SJSA1 (cell line): Measurements from ENCODE around the gene OGFRL1. TPM values are rescaled to one million over a fixed set of nuclear protein-coding genes. Genes with fewer than 3 reads are reported as not detected.
A peak's percentile ranks its signal among the peaks of the same experiment; 100 is the strongest.

Source experiments
- DNase-seq, 2 experiments: peaks; one replicate each; pipeline ENCODE4 v3.0.0-alpha.2; 2015 to 2020; ENCODE audit warnings: low spot score in 2 of 2, low read depth in 1 of 2
- H3K27ac ChIP-seq: fragments of 250-450 bp; sonication (Bioruptor Pico); 2 replicates; pipeline ENCODE4 v1.5.1; 2020; ENCODE audit warnings: mild to moderate bottlenecking, moderate library complexity
- H3K27me3 ChIP-seq: fragments of 250-450 bp; sonication (Bioruptor Pico); replicated peaks from 2 replicates; pipeline ENCODE4 v1.5.1; 2020; ENCODE audit warnings: mild to moderate bottlenecking, moderate library complexity
- H3K36me3 ChIP-seq: fragments of 250-450 bp; sonication (Bioruptor Pico); 2 replicates; pipeline ENCODE4 v1.5.1; 2020; ENCODE audit warnings: mild to moderate bottlenecking
- H3K4me1 ChIP-seq: fragments of 250-450 bp; sonication (Bioruptor Pico); replicated peaks from 2 replicates; pipeline ENCODE4 v1.6.1; 2021; ENCODE audit warnings: mild to moderate bottlenecking
- H3K4me3 ChIP-seq: fragments of 250-450 bp; sonication (Bioruptor Pico); 2 replicates; pipeline ENCODE4 v1.5.1; 2020; ENCODE audit warnings: mild to moderate bottlenecking
- H3K9me3 ChIP-seq: fragments of 250-450 bp; sonication (Bioruptor Pico); replicated peaks from 2 replicates; pipeline ENCODE4 v1.5.1; 2020; ENCODE audit warnings: mild to moderate bottlenecking
- total RNA-seq: library from RNA; depleted of rRNA; stranded (reverse); fragments of >200 nt; shearing (Covaris generic); gene quantifications from 2 replicates; pipeline ENCODE4 v1.2.3, GENCODE V29; 2014; rRNA removed

Gene OGFRL1
- 21.9 and 32.1 TPM in 2 replicates for total RNA-seq

DNA sequence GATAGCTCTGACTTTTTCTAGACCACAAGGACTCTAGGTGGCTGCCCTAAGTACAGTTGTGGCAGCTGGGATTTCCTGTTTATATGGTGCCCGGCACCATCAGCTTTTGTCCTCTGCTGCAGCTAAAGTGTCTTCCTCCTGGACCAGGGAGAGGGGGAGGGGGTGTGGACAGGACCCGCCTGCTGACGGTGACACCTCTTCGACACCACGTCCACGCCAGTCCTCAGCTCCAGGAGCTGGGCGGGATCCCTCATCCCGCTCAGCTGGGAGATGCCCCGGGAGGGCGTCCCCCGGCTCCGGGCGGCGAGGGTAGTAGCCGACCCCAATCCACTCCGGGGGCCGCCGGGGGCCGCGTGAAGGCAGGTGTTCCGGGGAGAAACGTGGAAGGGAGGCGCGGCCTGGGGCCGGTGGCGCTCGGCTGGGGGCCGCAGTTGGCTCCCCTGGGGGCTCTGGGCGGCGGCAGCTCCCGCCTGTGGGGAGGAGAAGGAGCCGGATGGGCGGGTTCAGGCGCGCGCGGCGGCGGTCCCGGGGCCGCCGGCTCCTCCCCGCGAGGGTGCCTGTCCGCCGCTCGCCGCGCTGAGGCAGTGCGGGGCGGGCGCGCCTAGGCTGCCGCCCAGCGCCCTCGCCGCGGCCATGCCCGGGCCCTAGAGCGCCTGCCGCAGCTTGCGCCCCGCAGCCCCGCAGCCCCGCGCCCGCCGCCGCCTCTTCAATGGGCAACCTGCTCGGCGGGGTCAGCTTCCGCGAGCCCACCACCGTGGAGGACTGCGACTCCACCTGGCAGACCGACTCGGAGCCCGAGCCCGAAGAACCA, at the start of gene OGFRL1:
TSS of gene OGFRL1 (plus strand) at position 584 of the 811 bp plus-strand sequence. CDS start at position 710, 126 bp downstream.
- Histone ChIP-seq H3K27me3 (no peaks in the 10 kb centered on the region; the same call in 1 of the 2 replicates), H3K4me3 (peak within 1 kb of the TSS; percentile 71), H3K27ac (peak within 1 kb of the TSS; percentile 74), H3K36me3 (peaks cover 19% of the 10 kb centered on the region), H3K4me1 (peaks cover 44% of the 10 kb centered on the region), H3K9me3 (no peaks in the 10 kb centered on the region)
- peak; percentile 85 to 92 for DNase-seq

GRCh38 chr6:71239694-71240093, 48.9 kb upstream of the OGFRL1 start:
- no peak for DNase-seq
- peaks cover 6% of the 10 kb centered on the region for H3K4me1 ChIP-seq
- no peak overlapping the region for H3K27ac ChIP-seq
- no peaks in the 10 kb centered on the region for H3K9me3 ChIP-seq
- H3K27me3 ChIP-seq, result no peaks in the 10 kb centered on the region
- H3K4me3 ChIP-seq, result no peak overlapping the region
- no peaks in the 10 kb centered on the region for H3K36me3 ChIP-seq

DNA sequence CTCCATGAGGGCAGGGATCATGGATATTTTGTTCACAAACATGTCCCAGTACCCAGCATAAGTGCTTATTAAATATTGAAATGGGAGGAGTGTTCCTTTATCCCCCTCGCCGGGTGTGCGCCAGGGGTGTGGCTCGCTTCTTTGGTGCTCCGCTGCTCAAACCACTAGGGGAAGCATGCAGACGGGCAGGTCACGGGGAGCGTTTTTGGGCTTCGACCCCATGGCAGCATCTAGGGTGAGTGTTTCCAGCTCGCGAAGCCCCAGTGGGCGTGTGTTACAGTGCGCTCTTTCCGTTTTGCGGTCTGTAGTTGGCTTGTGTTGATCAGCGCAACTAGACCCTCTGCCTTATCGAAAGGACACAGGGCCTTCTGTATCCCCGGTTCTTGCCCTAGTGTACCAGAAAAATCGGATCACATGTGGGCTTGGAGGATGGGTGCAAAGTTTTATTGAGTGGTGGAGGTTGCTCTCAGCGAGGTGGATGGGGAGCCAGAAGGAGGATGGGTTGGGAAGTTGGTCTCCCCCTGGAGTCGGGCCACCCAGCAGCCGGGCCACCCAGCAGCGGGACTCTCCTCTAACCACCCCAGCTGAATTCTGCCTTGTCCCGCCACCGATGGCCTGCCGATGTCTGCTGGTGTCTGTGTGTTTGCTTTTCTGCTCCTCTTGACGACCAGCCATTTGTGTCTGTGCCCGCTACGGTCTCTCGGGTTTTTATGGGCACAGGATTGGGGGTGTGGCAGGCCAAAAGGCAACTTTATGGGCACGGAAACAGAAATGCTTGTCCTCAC, 43.2 kb upstream of the OGFRL1 start:
- H3K4me3 ChIP-seq, result no peak overlapping the region
- no peaks in the 10 kb centered on the region for H3K9me3 ChIP-seq
- H3K36me3 ChIP-seq, result no peaks in the 10 kb centered on the region
- no peaks in the 10 kb centered on the region for H3K27me3 ChIP-seq
- DNase-seq, result no peak
- no peak overlapping the region for H3K27ac ChIP-seq
- H3K4me1 ChIP-seq, result peaks cover 18% of the 10 kb centered on the region

GRCh38 chr6:71246596-71246995, 42.0 kb upstream of the OGFRL1 start:
- Histone ChIP-seq H3K9me3 (no peaks in the 10 kb centered on the region), H3K36me3 (no peaks in the 10 kb centered on the region), H3K4me3 (no peak overlapping the region), H3K27me3 (no peaks in the 10 kb centered on the region), H3K27ac (no peak overlapping the region), H3K4me1 (peaks cover 26% of the 10 kb centered on the region)
- DNase-seq, result no peak

- peak in 1 of 2 experiments; percentile 16 for DNase-seq
- Histone ChIP-seq H3K36me3 (no peaks in the 10 kb centered on the region), H3K27ac (no peak overlapping the region), H3K9me3 (no peaks in the 10 kb centered on the region), H3K27me3 (no peaks in the 10 kb centered on the region), H3K4me1 (peaks cover 30% of the 10 kb centered on the region), H3K4me3 (no peak overlapping the region)
These were observed 40.3 kb upstream of the OGFRL1 start for GRCh38 chr6:71248306-71248765.

- DNase-seq, result no peak
These were observed 39.6 kb upstream of the OGFRL1 start for GRCh38 chr6:71248878-71249544.

DNA sequence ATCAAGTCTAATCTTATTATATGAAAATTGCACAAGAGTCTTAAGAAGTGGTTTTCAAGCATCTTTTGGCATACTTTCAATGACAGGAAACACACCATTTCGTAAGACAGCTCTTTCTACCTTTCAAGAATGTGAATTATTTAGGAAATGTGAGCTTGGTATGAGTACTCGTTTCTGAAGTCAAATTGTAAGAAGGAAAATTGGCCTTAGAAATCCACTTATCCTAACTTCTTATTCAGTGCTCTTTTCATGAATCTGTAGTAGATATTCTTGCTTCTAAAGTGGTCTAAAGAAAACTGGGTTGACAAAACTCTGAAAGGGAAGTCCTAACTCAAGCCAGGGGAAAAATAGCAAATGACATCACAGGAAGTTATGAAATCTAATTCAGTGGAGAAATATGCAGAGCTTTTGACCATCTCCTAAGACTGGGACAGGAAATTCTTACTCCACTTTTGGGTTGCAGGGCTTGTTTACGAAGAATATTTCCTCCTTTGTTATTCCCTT, 38.5 kb upstream of the OGFRL1 start:
- peak overlapping the region; percentile 18 for H3K27ac ChIP-seq
- no peaks in the 10 kb centered on the region for H3K27me3 ChIP-seq
- no peaks in the 10 kb centered on the region for H3K9me3 ChIP-seq
- peaks cover 30% of the 10 kb centered on the region for H3K4me1 ChIP-seq
- no peak overlapping the region for H3K4me3 ChIP-seq
- DNase-seq, result peak in 1 of 2 experiments; percentile 34
- H3K36me3 ChIP-seq, result no peaks in the 10 kb centered on the region

More at GRCh38 chr6:71248878-71249544, 39.6 kb upstream of the OGFRL1 start:
- H3K9me3 ChIP-seq, result no peaks in the 10 kb centered on the region
- no peaks in the 10 kb centered on the region for H3K36me3 ChIP-seq
- no peak overlapping the region for H3K27ac ChIP-seq
- H3K4me3 ChIP-seq, result no peak overlapping the region
- H3K4me1 ChIP-seq, result peaks cover 30% of the 10 kb centered on the region
- no peaks in the 10 kb centered on the region for H3K27me3 ChIP-seq

GRCh38 chr6:71252410-71252809, 36.2 kb upstream of the OGFRL1 start:
- Histone ChIP-seq H3K27me3 (no peaks in the 10 kb centered on the region), H3K27ac (no peak overlapping the region), H3K4me1 (peaks cover 30% of the 10 kb centered on the region), H3K36me3 (no peaks in the 10 kb centered on the region), H3K4me3 (no peak overlapping the region), H3K9me3 (no peaks in the 10 kb centered on the region; the same call in 1 of the 2 replicates)
- no peak for DNase-seq

GRCh38 chr6:71252960-71253359, 35.7 kb upstream of the OGFRL1 start:
- no peaks in the 10 kb centered on the region; the same call in 1 of the 2 replicates for H3K9me3 ChIP-seq
- no peak overlapping the region for H3K27ac ChIP-seq
- H3K4me3 ChIP-seq, result no peak overlapping the region
- H3K27me3 ChIP-seq, result no peaks in the 10 kb centered on the region
- H3K36me3 ChIP-seq, result no peaks in the 10 kb centered on the region
- DNase-seq, result no peak
- peaks cover 30% of the 10 kb centered on the region for H3K4me1 ChIP-seq

- no peak overlapping the region for H3K27ac ChIP-seq
- peaks cover 24% of the 10 kb centered on the region for H3K4me1 ChIP-seq
- no peaks in the 10 kb centered on the region for H3K36me3 ChIP-seq
- H3K27me3 ChIP-seq, result no peaks in the 10 kb centered on the region
- no peak for DNase-seq
- H3K9me3 ChIP-seq, result no peaks in the 10 kb centered on the region; the same call in 1 of the 2 replicates
- no peak overlapping the region for H3K4me3 ChIP-seq
These were observed 34.3 kb upstream of the OGFRL1 start for GRCh38 chr6:71254323-71254722.

GRCh38 chr6:71258078-71258866, 30.3 kb upstream of the OGFRL1 start:
- H3K27me3 ChIP-seq, result 0 out of 2 replicates have a peak, but pooled peaks cover 3% of the 10 kb centered on the region
- 0 out of 2 replicates have a peak, but pooled peaks cover 4% of the 10 kb centered on the region for H3K4me1 ChIP-seq
- no peak for DNase-seq
- H3K36me3 ChIP-seq, result no peaks in the 10 kb centered on the region
- H3K27ac ChIP-seq, result no peak overlapping the region
- no peak overlapping the region for H3K4me3 ChIP-seq
- no peaks in the 10 kb centered on the region; the same call in 1 of the 2 replicates for H3K9me3 ChIP-seq

- H3K27me3 ChIP-seq, result 0 out of 2 replicates have a peak, but pooled peaks cover 3% of the 10 kb centered on the region
- DNase-seq, result no peak
- H3K4me1 ChIP-seq, result 0 out of 2 replicates have a peak, but pooled peaks cover 4% of the 10 kb centered on the region
- H3K9me3 ChIP-seq, result no peaks in the 10 kb centered on the region; the same call in 1 of the 2 replicates
- no peak overlapping the region for H3K27ac ChIP-seq
- H3K36me3 ChIP-seq, result no peaks in the 10 kb centered on the region
- no peak overlapping the region for H3K4me3 ChIP-seq
These were observed 28.6 kb upstream of the OGFRL1 start for GRCh38 chr6:71259888-71260604.
